Measurements from ENCODE around the gene ZNF775. TPM values are rescaled to one million over a fixed set of nuclear protein-coding genes. Genes with fewer than 3 reads are reported as not detected.

Gene ZNF775
- polyA plus RNA-seq, 1 donor (not counting 4 experiments of a cell fraction or from before 2014, with no cell fraction given) = 1.0 TPM

GRCh38 chr7:150406567-150407421 lies 27.7 kb downstream of the ZNF775 start:
- H3K9me3 ChIP-seq (ENCODE audit: control insufficient read depth, low read depth, low read length) = no peaks in the 10 kb centered on the region

GRCh38 chr7:150407588-150408392 lies 28.7 kb downstream of the ZNF775 start:
- no peaks in the 10 kb centered on the region for H3K79me2 ChIP-seq (ENCODE audit: control insufficient read depth, insufficient read depth, low read length)
- H4K20me1 ChIP-seq (ENCODE audit: control insufficient read depth, extremely low read depth, insufficient read depth, low read length) = no peaks in the 10 kb centered on the region
- no peak overlapping the region for H3K4me2 ChIP-seq (ENCODE audit: control insufficient read depth, extremely low read depth, insufficient read depth, low read depth, low read length)
- TF ChIP-seq CTCF (optimal IDR thresholded peaks at IDR 0.05 in 1 of 3, IDR thresholded peaks at IDR 0.05 in 1 of 3, conservative IDR thresholded peaks at IDR 0.05 in 1 of 3; ENCODE audit: extremely low read depth in 1 of 3, insufficient read depth in 2 of 3, low read length in 3 of 3) (no peak), EZH2 (IDR thresholded peaks at IDR 0.05; ENCODE audit: low read length) (no peak)
- no peaks in the 10 kb centered on the region for H3K36me3 ChIP-seq (ENCODE audit: control insufficient read depth in 2 of 2, extremely low read depth in 1 of 2, insufficient read depth in 2 of 2, low read length in 2 of 2)
- H3K9me1 ChIP-seq (ENCODE audit: control insufficient read depth, extremely low read depth, insufficient read depth, low read length) = no peaks in the 10 kb centered on the region
- dilution Hi-C loops (cut with MboI; ENCODE audit: extremely low pct_ligation_motif_present, low sequenced_read_pairs) = no loop called here
- no peak overlapping the region for H3K9ac ChIP-seq (ENCODE audit: control insufficient read depth, extremely low read depth, insufficient read depth, low read length)
- no peak overlapping the region for H2AFZ ChIP-seq (ENCODE audit: control insufficient read depth, low read length)
- H3K27ac ChIP-seq (ENCODE audit: control insufficient read depth, insufficient read depth, low read length) = no peak overlapping the region
- no peaks in the 10 kb centered on the region for H3K9me3 ChIP-seq (ENCODE audit: control insufficient read depth, low read depth, low read length)
- peaks cover 19% of the 10 kb centered on the region for H3K4me1 ChIP-seq (ENCODE audit: control insufficient read depth, extremely low read depth, insufficient read depth, low read length)
- no peaks in the 10 kb centered on the region for H3K27me3 ChIP-seq (ENCODE audit: control insufficient read depth, extremely low read depth, insufficient read depth, low read length)
- FAIRE-seq (no peak), DNase-seq (ENCODE audit: low read depth, low spot score) (no peak)
- H3K4me3 ChIP-seq (ENCODE audit: control insufficient read depth in 2 of 3, extremely low read depth in 1 of 3, insufficient read depth in 2 of 3, low read depth in 1 of 3, low read length in 3 of 3) = no peak overlapping the region

More at GRCh38 chr7:150406567-150407421, 27.7 kb downstream of the ZNF775 start:
- Histone ChIP-seq H4K20me1 (ENCODE audit: control insufficient read depth, extremely low read depth, insufficient read depth, low read length) (no peaks in the 10 kb centered on the region), H3K79me2 (ENCODE audit: control insufficient read depth, insufficient read depth, low read length) (no peaks in the 10 kb centered on the region), H2AFZ (ENCODE audit: control insufficient read depth, low read length) (peak overlapping the region; percentile 2), H3K27me3 (ENCODE audit: control insufficient read depth, extremely low read depth, insufficient read depth, low read length) (no peaks in the 10 kb centered on the region), H3K4me1 (ENCODE audit: control insufficient read depth, extremely low read depth, insufficient read depth, low read length) (peaks cover 19% of the 10 kb centered on the region), H3K9me1 (ENCODE audit: control insufficient read depth, extremely low read depth, insufficient read depth, low read length) (no peaks in the 10 kb centered on the region), H3K36me3 (ENCODE audit: control insufficient read depth in 2 of 2, extremely low read depth in 1 of 2, insufficient read depth in 2 of 2, low read length in 2 of 2) (no peaks in the 10 kb centered on the region), H3K27ac (ENCODE audit: control insufficient read depth, insufficient read depth, low read length) (no peak overlapping the region), H3K4me2 (ENCODE audit: control insufficient read depth, extremely low read depth, insufficient read depth, low read depth, low read length) (no peak overlapping the region), H3K9ac (ENCODE audit: control insufficient read depth, extremely low read depth, insufficient read depth, low read length) (no peak overlapping the region), H3K4me3 (ENCODE audit: control insufficient read depth in 2 of 3, extremely low read depth in 1 of 3, insufficient read depth in 2 of 3, low read depth in 1 of 3, low read length in 3 of 3) (no peak overlapping the region)
- DNase-seq (ENCODE audit: low read depth, low spot score) (no peak), FAIRE-seq (no peak)
- no peak for TF ChIP-seq EZH2 (IDR thresholded peaks at IDR 0.05; ENCODE audit: low read length)
- no peak for TF ChIP-seq CTCF (optimal IDR thresholded peaks at IDR 0.05 in 1 of 3, IDR thresholded peaks at IDR 0.05 in 1 of 3, conservative IDR thresholded peaks at IDR 0.05 in 1 of 3; ENCODE audit: extremely low read depth in 1 of 3, insufficient read depth in 2 of 3, low read length in 3 of 3)
- dilution Hi-C loops (cut with MboI; ENCODE audit: extremely low pct_ligation_motif_present, low sequenced_read_pairs) = no loop called here

Data from keratinocyte (primary cell).